GM18511 (cell line): Measurements from ENCODE around the gene ETV2.
"Not testable (repeated sequence)": the region's sequence is repeated elsewhere in the genome, so short reads cannot be mapped to it uniquely, and the experiment has no call there.

ENCODE experiments used
- ATAC-seq: cut with Tn5 transposase; IDR thresholded peaks from one replicate; pipeline ENCODE4 v1.9.1; 2021; ENCODE audit warnings: mild to moderate bottlenecking, moderate library complexity; ENCODE audit not compliant: unreplicated experiment

Gene ETV2

GRCh38 chr19:35655600-35655999, 14.1 kb downstream of the ETV2 start:
- no peak for ATAC-seq

- ATAC-seq, result no peak
Measured at GRCh38 chr19:35656700-35657099, 15.2 kb downstream of the ETV2 start.

GRCh38 chr19:35657904-35658700, 16.6 kb downstream of the ETV2 start:
- no peak for ATAC-seq

GRCh38 chr19:35661995-35662340, 20.4 kb downstream of the ETV2 start:
- ATAC-seq, result no peak

GRCh38 chr19:35663981-35664380, 22.4 kb downstream of the ETV2 start:
- ATAC-seq, result no peak

GRCh38 chr19:35665157-35665556, 23.6 kb downstream of the ETV2 start:
- ATAC-seq, result no peak

- ATAC-seq, result no peak
Measured at GRCh38 chr19:35665604-35666003, 24.1 kb downstream of the ETV2 start.

GRCh38 chr19:35666251-35666913, 24.8 kb downstream of the ETV2 start, which contains the start of gene UPK1A:
Gene UPK1A, plus strand, starts transcription at chr19:35666517. Its CDS starts 296 bp downstream, at chr19:35666813.
- no peak for ATAC-seq

- no peak for ATAC-seq
Measured at GRCh38 chr19:35669566-35669965, 28.0 kb downstream of the ETV2 start.

GRCh38 chr19:35669974-35670373, 28.4 kb downstream of the ETV2 start:
- no peak for ATAC-seq

GRCh38 chr19:35670686-35671085, 29.1 kb downstream of the ETV2 start:
- no peak for ATAC-seq

- no peak for ATAC-seq
Measured at GRCh38 chr19:35671818-35672217, 30.3 kb downstream of the ETV2 start.

- no peak for ATAC-seq
Measured at GRCh38 chr19:35673121-35673804, 31.7 kb downstream of the ETV2 start.

GRCh38 chr19:35675589-35676140, 34.1 kb downstream of the ETV2 start:
- ATAC-seq, result no peak

- ATAC-seq, result no peak
Measured at GRCh38 chr19:35689836-35690235, 48.3 kb downstream of the ETV2 start.

GRCh38 chr19:35691106-35691505, 49.6 kb downstream of the ETV2 start:
- not testable (repeated sequence) for ATAC-seq

- no peak for ATAC-seq
Measured at GRCh38 chr19:35692010-35692409, 50.5 kb downstream of the ETV2 start.

GRCh38 chr19:35693422-35693821, 51.9 kb downstream of the ETV2 start:
- no peak for ATAC-seq

GRCh38 chr19:35693835-35694599, 52.5 kb downstream of the ETV2 start:
- ATAC-seq, result peak; percentile 72
